ENCODE measurements around the gene CFAP74. TPM values are rescaled to one million over a fixed set of nuclear protein-coding genes. Genes with fewer than 3 reads are reported as not detected.

The CFAP74 gene
- total and polyA plus RNA-seq, 2 experiments from 2014 or later = not detected

DNA sequence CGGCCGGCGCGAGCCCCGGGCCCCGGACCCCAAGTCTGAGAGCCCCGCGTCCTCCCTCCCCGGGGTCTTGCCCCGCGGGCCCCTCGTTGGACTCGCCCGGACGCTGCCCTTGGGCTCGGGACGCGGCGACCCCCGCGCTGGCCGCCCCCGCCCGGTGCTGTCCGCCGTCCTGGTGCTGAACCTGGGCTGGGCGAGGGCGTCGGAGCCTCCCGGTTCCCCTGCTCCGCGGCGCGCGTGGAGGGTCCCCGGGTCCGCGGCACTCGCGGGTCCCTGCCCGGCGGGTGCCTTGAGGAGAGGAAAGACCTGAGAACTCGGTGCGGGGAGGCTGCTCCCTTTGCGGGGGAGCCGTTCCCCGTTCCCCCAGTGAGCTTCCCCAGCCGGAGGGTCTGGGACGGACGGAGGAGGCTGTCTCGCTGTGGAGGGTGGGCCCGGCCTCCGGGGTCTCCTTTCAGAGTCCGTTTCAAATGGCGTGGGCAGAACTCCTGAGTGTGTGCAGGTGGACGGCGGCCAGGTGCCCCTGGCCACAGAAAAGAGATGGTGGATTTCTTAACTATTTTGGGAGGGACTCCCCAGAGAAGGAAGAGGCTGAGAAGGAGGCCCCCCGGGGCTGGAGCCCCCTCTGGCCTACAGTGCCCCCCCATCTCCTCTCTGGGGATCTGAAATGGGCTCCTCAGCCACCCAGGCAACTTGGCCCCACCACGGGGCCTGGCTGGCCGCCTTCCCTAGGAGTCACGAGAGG is 16.2 kb upstream of the CFAP74 start:
- no peaks in the 10 kb centered on the region for H3K9me2 ChIP-seq (replicated peaks; ENCODE audit: insufficient read depth)
- H3K36me3 ChIP-seq (replicated peaks; ENCODE audit: insufficient read depth, low read depth) = no peaks in the 10 kb centered on the region
- no peak overlapping the region for H3K4me3 ChIP-seq
- TF ChIP-seq EZH2phosphoT487 (IDR thresholded peaks at IDR 0.05; ENCODE audit: low read depth, severe bottlenecking, unreplicated experiment) (no peak), EZH2 (IDR thresholded peaks at IDR 0.05; ENCODE audit: borderline replicate concordance) (peak; percentile 37)
- TF ChIP-seq, protein P1, sequence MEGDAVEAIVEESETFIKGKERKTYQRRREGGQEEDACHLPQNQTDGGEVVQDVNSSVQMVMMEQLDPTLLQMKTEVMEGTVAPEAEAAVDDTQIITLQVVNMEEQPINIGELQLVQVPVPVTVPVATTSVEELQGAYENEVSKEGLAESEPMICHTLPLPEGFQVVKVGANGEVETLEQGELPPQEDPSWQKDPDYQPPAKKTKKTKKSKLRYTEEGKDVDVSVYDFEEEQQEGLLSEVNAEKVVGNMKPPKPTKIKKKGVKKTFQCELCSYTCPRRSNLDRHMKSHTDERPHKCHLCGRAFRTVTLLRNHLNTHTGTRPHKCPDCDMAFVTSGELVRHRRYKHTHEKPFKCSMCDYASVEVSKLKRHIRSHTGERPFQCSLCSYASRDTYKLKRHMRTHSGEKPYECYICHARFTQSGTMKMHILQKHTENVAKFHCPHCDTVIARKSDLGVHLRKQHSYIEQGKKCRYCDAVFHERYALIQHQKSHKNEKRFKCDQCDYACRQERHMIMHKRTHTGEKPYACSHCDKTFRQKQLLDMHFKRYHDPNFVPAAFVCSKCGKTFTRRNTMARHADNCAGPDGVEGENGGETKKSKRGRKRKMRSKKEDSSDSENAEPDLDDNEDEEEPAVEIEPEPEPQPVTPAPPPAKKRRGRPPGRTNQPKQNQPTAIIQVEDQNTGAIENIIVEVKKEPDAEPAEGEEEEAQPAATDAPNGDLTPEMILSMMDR (IDR thresholded peaks at IDR 0.05; ENCODE audit: poor library complexity) = no peak
- H3K27ac ChIP-seq = no peak overlapping the region
- H2AFZ ChIP-seq = no peak overlapping the region
- peak overlapping the region; percentile 78 for H3K4me2 ChIP-seq
- WGBS (ENCODE audit: low lambda C conversion rate, missing lambda C conversion rate) = 29% methylated on average over 34 of the region's 61 CpGs
- no peaks in the 10 kb centered on the region for H3K9me3 ChIP-seq (ENCODE audit: low read depth)
- peaks cover 67% of the 10 kb centered on the region for H3K27me3 ChIP-seq
- H4K20me1 ChIP-seq (ENCODE audit: insufficient read depth, poor library complexity, severe bottlenecking) = peaks cover 3% of the 10 kb centered on the region
- peak; percentile 55 for DNase-seq (ENCODE audit: low spot score)
- peaks cover 3% of the 10 kb centered on the region for H3K4me1 ChIP-seq (ENCODE audit: insufficient read depth)
- H3K79me2 ChIP-seq = no peaks in the 10 kb centered on the region

DNA sequence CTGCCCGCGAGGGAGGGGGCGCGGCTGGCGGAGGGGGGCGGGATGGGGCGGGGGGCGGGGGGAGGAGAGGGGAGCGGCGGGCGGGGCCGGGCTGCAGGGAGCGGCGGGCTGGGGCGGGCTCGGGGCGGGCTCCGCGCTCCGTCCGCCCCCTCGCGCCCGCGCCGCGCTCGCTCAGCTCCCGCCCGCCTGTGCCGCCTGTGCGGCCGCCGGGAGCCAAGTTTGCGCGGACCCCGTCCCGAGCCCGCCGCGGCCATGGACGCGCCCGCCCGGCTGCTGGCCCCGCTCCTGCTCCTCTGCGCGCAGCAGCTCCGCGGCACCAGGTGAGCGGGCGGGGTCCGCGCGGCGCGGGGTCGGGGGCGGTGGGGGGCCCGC is 15.6 kb upstream of the CFAP74 start, which contains the start of gene GABRD:
GABRD (plus strand) TSS at position 174 of the 372 bp plus-strand sequence; CDS start at position 253, 79 bp downstream.
- Histone ChIP-seq H3K36me3 (replicated peaks; ENCODE audit: insufficient read depth, low read depth) (no peaks in the 10 kb centered on the region), H4K20me1 (ENCODE audit: insufficient read depth, poor library complexity, severe bottlenecking) (peaks cover 3% of the 10 kb centered on the region), H3K9me2 (replicated peaks; ENCODE audit: insufficient read depth) (no peaks in the 10 kb centered on the region), H3K4me3 (no peak within 1 kb of the TSS), H3K27ac (no peak within 1 kb of the TSS), H3K4me1 (ENCODE audit: insufficient read depth) (peaks cover 3% of the 10 kb centered on the region), H3K27me3 (peaks cover 68% of the 10 kb centered on the region), H3K4me2 (peak within 1 kb of the TSS; percentile 78), H3K79me2 (no peaks in the 10 kb centered on the region), H3K9me3 (ENCODE audit: low read depth) (no peaks in the 10 kb centered on the region), H2AFZ (no peak within 1 kb of the TSS)
- DNase-seq (ENCODE audit: low spot score) = peak; percentile 62
- WGBS (ENCODE audit: low lambda C conversion rate, missing lambda C conversion rate) = no CpG with 5 or more reads among the region's 60 CpGs
- TF ChIP-seq EZH2 (IDR thresholded peaks at IDR 0.05; ENCODE audit: borderline replicate concordance) = no peak
- no peak for TF ChIP-seq EZH2phosphoT487 (IDR thresholded peaks at IDR 0.05; ENCODE audit: low read depth, severe bottlenecking, unreplicated experiment)
- TF ChIP-seq, protein P1 (IDR thresholded peaks at IDR 0.05; ENCODE audit: poor library complexity) = no peak

DNA sequence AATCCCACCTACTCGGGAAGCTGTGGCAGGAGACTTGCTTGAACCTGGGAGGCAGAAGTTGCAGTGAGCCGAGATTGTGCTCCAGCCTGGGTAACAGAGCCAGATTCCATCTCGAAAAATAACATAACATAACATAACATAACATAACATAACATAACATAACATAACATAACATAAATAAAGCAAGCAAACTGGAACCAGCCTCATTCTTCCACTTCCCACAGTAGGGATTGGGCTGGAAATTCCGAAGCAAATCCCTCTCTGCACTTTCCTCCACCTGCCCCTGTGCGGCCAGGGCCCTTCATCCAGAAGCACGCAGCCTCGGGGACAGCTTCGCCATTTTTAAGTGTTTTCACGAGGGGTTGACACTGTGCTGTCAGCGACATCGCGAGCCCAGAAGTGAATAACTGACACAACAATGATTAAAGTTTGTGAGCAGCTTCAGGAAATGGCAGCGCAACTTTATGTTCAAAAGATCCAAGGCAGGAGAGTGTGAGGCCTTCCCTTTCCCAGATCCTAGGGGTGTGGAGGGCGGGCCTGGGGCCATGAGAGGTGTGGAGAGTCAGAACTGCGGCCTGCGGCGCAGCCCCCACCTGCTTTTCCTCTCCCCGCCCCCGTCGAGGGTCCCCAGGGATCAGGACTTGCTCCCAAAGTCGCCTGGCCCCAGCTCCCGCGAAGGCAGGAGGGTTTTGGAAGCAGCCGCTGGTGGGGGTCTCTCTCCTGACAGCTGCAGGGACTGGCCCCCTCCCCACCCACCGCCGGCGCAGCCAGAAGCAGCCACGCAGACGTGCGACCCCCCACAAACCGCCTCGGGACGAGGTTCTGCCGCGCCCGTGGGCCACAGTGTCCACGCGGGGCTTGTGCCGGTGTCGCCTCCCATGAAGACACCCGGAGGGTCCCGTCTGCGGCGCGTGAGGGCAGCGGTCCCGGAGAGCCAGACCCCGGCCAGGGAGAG is 14.9 kb upstream of the CFAP74 start:
- no peaks in the 10 kb centered on the region for H3K36me3 ChIP-seq (replicated peaks; ENCODE audit: insufficient read depth, low read depth)
- no peak overlapping the region for H3K4me2 ChIP-seq
- H2AFZ ChIP-seq = no peak overlapping the region
- no peaks in the 10 kb centered on the region for H3K9me2 ChIP-seq (replicated peaks; ENCODE audit: insufficient read depth)
- H3K9me3 ChIP-seq (ENCODE audit: low read depth) = no peaks in the 10 kb centered on the region
- TF ChIP-seq, protein P1 (IDR thresholded peaks at IDR 0.05; ENCODE audit: poor library complexity) = no peak
- peak; percentile 64 for TF ChIP-seq EZH2 (IDR thresholded peaks at IDR 0.05; ENCODE audit: borderline replicate concordance)
- H3K79me2 ChIP-seq = no peaks in the 10 kb centered on the region
- peaks cover 68% of the 10 kb centered on the region for H3K27me3 ChIP-seq
- H3K4me1 ChIP-seq (ENCODE audit: insufficient read depth) = peaks cover 3% of the 10 kb centered on the region
- no peak for DNase-seq (ENCODE audit: low spot score)
- no peak overlapping the region for H3K4me3 ChIP-seq
- no peak overlapping the region for H3K27ac ChIP-seq
- peaks cover 3% of the 10 kb centered on the region for H4K20me1 ChIP-seq (ENCODE audit: insufficient read depth, poor library complexity, severe bottlenecking)
- WGBS (ENCODE audit: low lambda C conversion rate, missing lambda C conversion rate) = 32% methylated on average over 35 of the region's 48 CpGs
